ENCODE data around the gene EPS15. TPM values are rescaled to one million over a fixed set of nuclear protein-coding genes. Genes with fewer than 3 reads are reported as not detected.
A peak's percentile ranks its signal among the peaks of the same experiment; 100 is the strongest.
"Not testable (repeated sequence)": the region's sequence is repeated elsewhere in the genome, so short reads cannot be mapped to it uniquely, and the experiment has no call there.

Gene EPS15
- total and polyA plus RNA-seq, 12 donors = 12.4 to 81.4 (median 63.0) TPM

GRCh38 chr1:51488372-51489050 is 30.6 kb downstream of the EPS15 start:
- H3K27ac ChIP-seq = peak overlapping the region in 5 of 10 donors; percentile 33 to 71 (median 46)
- ATAC-seq (peak in 4 of 8 donors; percentile 25 to 51 (median 36)), DNase-seq (no peak)
- no peak for TF ChIP-seq CTCF (IDR thresholded peaks at IDR 0.05)
- WGBS, 2 donors = 26 to 45% methylated on average over 4 of the region's 4 CpGs
- H3K4me1 ChIP-seq = peaks cover 0 to 62% (median 50%) of the 10 kb centered on the region in 9 donors
- no peaks in the 10 kb centered on the region for H3K36me3 ChIP-seq
- no peak overlapping the region for H3K4me3 ChIP-seq
- no peaks in the 10 kb centered on the region for H3K27me3 ChIP-seq
- no peaks in the 10 kb centered on the region for H3K9me3 ChIP-seq
- intact Hi-C loops (cut with DNase I) = no loop called here

- Histone ChIP-seq H3K27me3 (no peaks in the 10 kb centered on the region), H3K9me3 (no peaks in the 10 kb centered on the region), H3K4me1 (peaks cover 0 to 61% (median 50%) of the 10 kb centered on the region in 9 donors), H3K36me3 (no peaks in the 10 kb centered on the region), H3K4me3 (no peak overlapping the region), H3K27ac (peak overlapping the region in 2 of 10 donors; percentile 8 to 20)
- 38 to 57% methylated on average over 1 of the region's 1 CpG for WGBS, 2 donors
- DNase-seq (no peak), ATAC-seq (peak in 7 of 8 donors; percentile 45 to 87 (median 74))
- intact Hi-C loops (cut with DNase I) = no loop called here
- no peak for TF ChIP-seq CTCF (IDR thresholded peaks at IDR 0.05)
Observed at GRCh38 chr1:51487628-51488027, 31.4 kb downstream of the EPS15 start.

DNA sequence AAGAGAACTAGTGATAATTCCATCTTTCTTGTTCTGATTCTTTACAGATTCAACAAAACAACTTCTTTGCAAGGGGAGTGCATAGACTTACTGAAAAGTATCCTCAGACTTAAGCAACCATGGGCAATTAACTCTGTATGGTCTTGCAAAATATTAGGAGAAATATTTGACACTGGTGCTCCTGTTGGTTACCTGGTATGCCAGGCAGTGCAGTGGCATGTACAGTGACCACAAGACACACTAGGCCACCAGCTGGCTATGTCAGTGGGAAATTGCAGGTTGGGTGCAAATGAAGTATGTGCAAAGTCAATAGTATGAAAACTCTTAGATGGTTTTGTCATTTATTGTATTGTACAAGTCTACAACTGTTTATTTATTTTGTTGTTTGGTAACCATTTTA is 34.5 kb downstream of the EPS15 start:
- intact Hi-C loops (cut with DNase I) = no loop called here
- TF ChIP-seq CTCF (IDR thresholded peaks at IDR 0.05) = no peak
- DNase-seq (no peak), ATAC-seq (no peak)
- H3K27me3 ChIP-seq = no peaks in the 10 kb centered on the region
- no peak overlapping the region for H3K27ac ChIP-seq
- H3K9me3 ChIP-seq = no peaks in the 10 kb centered on the region
- no peak overlapping the region for H3K4me3 ChIP-seq
- H3K4me1 ChIP-seq = peaks cover 0 to 42% (median 29%) of the 10 kb centered on the region in 9 donors
- peaks cover 0 to 21% (median 6%) of the 10 kb centered on the region in 9 donors for H3K36me3 ChIP-seq

- Histone ChIP-seq H3K4me3 (no peak overlapping the region), H3K27ac (no peak overlapping the region), H3K4me1 (peaks cover 0 to 25% (median 12%) of the 10 kb centered on the region in 9 donors), H3K9me3 (no peaks in the 10 kb centered on the region), H3K27me3 (no peaks in the 10 kb centered on the region), H3K36me3 (peaks cover 0 to 30% (median 13%) of the 10 kb centered on the region in 9 donors)
- ATAC-seq = no peak
- TF ChIP-seq CTCF (IDR thresholded peaks at IDR 0.05) = no peak
- intact Hi-C loops (cut with DNase I) = no loop called here
- no peak for DNase-seq
- WGBS, 2 donors = 84 to 94% methylated on average over 4 of the region's 4 CpGs
Observed at GRCh38 chr1:51482881-51483280, 36.2 kb downstream of the EPS15 start.

- WGBS, 2 donors = 87 to 92% methylated on average over 9 of the region's 9 CpGs
- not testable (repeated sequence) for DNase-seq, ATAC-seq, H3K27ac ChIP-seq, H3K27me3 ChIP-seq, H3K9me3 ChIP-seq, H3K4me3 ChIP-seq
- intact Hi-C loops (cut with DNase I) = loop anchor here in 1 of 10 donors (5.0 kb wide), 1 partner anchor 42 kb away; the partner anchor contains the start of gene EPS15
- peaks cover 0 to 36% (median 26%) of the 10 kb centered on the region in 9 donors for H3K4me1 ChIP-seq
- H3K36me3 ChIP-seq = peaks cover 0 to 37% (median 19%) of the 10 kb centered on the region in 9 donors
Observed at GRCh38 chr1:51474832-51475620, 44.0 kb downstream of the EPS15 start.

Measured in heart right ventricle (tissue), 16 donors.